IPS-15b (cell line): ENCODE data around the gene RIC1.
"Not testable (repeated sequence)": the region's sequence is repeated elsewhere in the genome, so short reads cannot be mapped to it uniquely, and the experiment has no call there.

Source experiments
- H3K27me3 ChIP-seq: one replicate; pipeline ENCODE4 v1.6.1; 2013; ENCODE audit warnings: low read length; ENCODE audit not compliant: control insufficient read depth, insufficient read depth
- H3K36me3 ChIP-seq: one replicate; pipeline ENCODE4 v1.6.1; 2013; ENCODE audit warnings: low read length; ENCODE audit not compliant: control insufficient read depth, insufficient read depth
- H3K4me1 ChIP-seq: one replicate; pipeline ENCODE4 v1.6.1; 2013; ENCODE audit warnings: mild to moderate bottlenecking, low read length; ENCODE audit not compliant: control insufficient read depth, insufficient read depth
- H3K4me3 ChIP-seq: one replicate; pipeline ENCODE4 v1.5.1; 2013; ENCODE audit warnings: low read depth, low read length
- H3K9ac ChIP-seq: one replicate; pipeline ENCODE4 v1.6.1; 2013; ENCODE audit warnings: low read depth, mild to moderate bottlenecking, low read length
- H3K9me3 ChIP-seq: one replicate; pipeline ENCODE4 v1.6.1; 2013; ENCODE audit warnings: mild to moderate bottlenecking, low read length; ENCODE audit not compliant: control insufficient read depth, insufficient read depth

Gene RIC1

GRCh38 chr9:5749306-5749705 lies 120.4 kb downstream of the RIC1 start:
- H3K4me1 ChIP-seq, result no peaks in the 10 kb centered on the region
- H3K4me3 ChIP-seq, result no peak overlapping the region
- no peak overlapping the region for H3K9ac ChIP-seq
- H3K9me3 ChIP-seq, result no peaks in the 10 kb centered on the region
- no peaks in the 10 kb centered on the region for H3K27me3 ChIP-seq
- H3K36me3 ChIP-seq, result no peaks in the 10 kb centered on the region

DNA sequence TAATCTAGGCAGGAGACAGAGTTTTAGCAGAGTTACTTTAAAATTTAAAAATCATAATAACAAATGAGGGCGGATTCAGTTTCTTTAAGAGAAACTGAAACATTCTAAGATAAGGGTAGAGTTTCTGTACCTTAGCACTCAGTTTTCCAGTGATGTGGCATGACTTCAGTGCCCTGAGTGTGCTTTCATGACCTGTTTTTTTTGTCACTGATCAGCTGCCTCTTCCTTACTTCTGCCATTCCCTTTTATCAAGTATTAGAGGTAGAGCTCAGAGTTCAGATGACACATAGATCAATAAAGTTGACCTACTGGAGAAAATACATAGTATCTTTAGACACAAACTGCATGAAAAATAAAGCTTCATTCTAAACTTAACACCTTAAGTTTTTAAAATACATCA lies 121.7 kb downstream of the RIC1 start:
- no peaks in the 10 kb centered on the region for H3K9me3 ChIP-seq
- H3K9ac ChIP-seq, result no peak overlapping the region
- no peaks in the 10 kb centered on the region for H3K27me3 ChIP-seq
- H3K4me1 ChIP-seq, result no peaks in the 10 kb centered on the region
- H3K36me3 ChIP-seq, result no peaks in the 10 kb centered on the region
- no peak overlapping the region for H3K4me3 ChIP-seq

GRCh38 chr9:5756633-5757032 lies 127.7 kb downstream of the RIC1 start:
- no peaks in the 10 kb centered on the region for H3K36me3 ChIP-seq

GRCh38 chr9:5760338-5760737 lies 131.4 kb downstream of the RIC1 start:
- Histone ChIP-seq H3K4me3 (no peak overlapping the region), H3K36me3 (peaks cover 9% of the 10 kb centered on the region), H3K9ac (no peak overlapping the region), H3K4me1 (peaks cover 2% of the 10 kb centered on the region), H3K27me3 (no peaks in the 10 kb centered on the region), H3K9me3 (no peaks in the 10 kb centered on the region)

More at GRCh38 chr9:5756633-5757032, 127.7 kb downstream of the RIC1 start:
- Histone ChIP-seq H3K27me3 (no peaks in the 10 kb centered on the region), H3K9me3 (no peaks in the 10 kb centered on the region), H3K4me3 (no peak overlapping the region), H3K9ac (no peak overlapping the region), H3K4me1 (peaks cover 2% of the 10 kb centered on the region)

GRCh38 chr9:5762421-5762820 lies 133.5 kb downstream of the RIC1 start:
- H3K36me3 ChIP-seq, result peaks cover 15% of the 10 kb centered on the region
- no peaks in the 10 kb centered on the region for H3K27me3 ChIP-seq
- no peaks in the 10 kb centered on the region for H3K9me3 ChIP-seq
- peaks cover 2% of the 10 kb centered on the region for H3K4me1 ChIP-seq
- H3K9ac ChIP-seq, result no peak overlapping the region
- no peak overlapping the region for H3K4me3 ChIP-seq

DNA sequence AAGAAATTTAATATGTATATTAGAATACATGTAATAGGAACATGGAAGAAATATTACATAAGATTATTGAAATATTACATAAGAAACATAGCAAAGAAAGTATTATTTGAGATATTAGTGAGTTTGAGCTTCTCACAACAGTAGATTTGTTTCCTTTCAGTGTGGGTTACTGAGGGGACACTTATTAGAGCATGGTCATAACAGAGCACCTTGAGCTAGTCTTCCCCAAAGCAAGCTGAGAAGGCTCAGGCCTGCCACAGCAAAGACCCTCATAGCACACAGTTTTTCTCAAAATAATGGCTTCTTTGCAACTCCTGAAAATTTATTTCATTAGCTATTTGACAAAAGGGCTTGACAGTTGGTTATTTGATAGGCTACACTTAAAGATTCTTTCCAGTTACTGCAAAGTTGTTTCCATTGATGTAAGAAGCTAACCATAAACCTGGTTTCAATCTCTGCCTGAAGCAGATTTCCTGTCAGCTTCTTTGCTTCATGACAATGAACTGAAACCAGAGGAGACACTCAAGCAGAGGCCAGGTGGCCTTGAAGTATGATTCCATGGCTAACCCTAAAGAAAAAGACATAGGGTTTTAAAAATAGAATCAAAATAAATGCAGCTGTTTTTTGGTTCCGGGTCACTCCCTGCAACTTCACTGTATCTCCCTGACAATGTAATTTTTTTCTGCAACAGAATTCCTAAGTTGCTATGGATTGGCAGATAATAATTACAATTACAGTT lies 135.4 kb downstream of the RIC1 start:
- Histone ChIP-seq H3K9ac (no peak overlapping the region), H3K36me3 (peaks cover 15% of the 10 kb centered on the region)

DNA sequence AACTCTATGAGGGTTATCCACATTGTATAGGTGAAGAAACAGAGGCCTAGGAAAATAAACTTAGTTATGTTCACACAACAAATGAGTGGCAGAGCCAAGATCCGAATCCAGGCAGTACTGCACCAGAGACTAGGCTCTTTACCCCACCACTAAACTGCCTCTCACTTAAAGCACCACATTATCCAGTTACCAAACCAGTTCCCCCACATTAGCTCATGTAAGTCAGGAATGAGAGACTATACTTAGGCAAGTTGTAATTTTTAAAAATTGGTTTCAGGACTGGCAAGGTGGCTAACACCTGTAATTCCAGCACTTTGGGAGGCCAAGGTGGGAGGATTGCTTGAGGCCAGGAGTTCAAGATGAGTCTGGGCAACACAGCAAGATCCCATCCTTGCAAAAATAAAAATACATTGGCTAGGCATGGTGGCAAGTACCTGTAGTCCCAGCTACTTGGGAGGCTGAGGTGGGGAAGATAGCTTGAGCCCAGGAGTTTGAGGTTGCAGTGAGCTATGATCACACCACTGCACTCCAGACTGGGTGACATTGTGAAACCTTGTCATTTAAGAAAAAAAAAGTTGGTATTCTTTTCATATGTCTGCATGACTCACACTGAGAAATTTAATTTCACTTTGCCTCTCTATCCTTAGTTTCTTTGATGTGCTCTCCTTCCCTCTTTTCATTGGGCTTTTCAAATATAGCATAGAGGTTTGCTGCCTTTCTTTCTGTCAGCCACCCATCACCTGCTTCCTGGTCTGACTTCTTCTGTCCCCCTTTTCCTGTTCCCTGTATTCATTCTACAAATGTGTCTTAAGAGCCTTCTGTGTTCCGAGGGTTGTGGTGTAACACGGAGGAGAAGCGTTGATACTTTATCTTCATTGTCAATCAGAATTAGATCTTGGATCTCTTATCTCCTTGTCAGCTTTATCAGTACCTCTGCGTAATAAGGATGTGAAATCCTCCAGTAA lies 139.3 kb downstream of the RIC1 start:
- Histone ChIP-seq H3K27me3 (no peaks in the 10 kb centered on the region), H3K9me3 (no peaks in the 10 kb centered on the region), H3K4me3 (no peak overlapping the region), H3K9ac (no peak overlapping the region), H3K36me3 (peaks cover 13% of the 10 kb centered on the region), H3K4me1 (no peaks in the 10 kb centered on the region)

More for the DNA sequence above, 135.4 kb downstream of the RIC1 start:
- H3K9me3 ChIP-seq, result no peaks in the 10 kb centered on the region
- no peaks in the 10 kb centered on the region for H3K27me3 ChIP-seq
- H3K4me3 ChIP-seq, result no peak overlapping the region
- H3K4me1 ChIP-seq, result peaks cover 2% of the 10 kb centered on the region

- peaks cover 3% of the 10 kb centered on the region for H3K36me3 ChIP-seq
Observed at GRCh38 chr9:5773324-5773999, 144.6 kb downstream of the RIC1 start.

GRCh38 chr9:5778805-5779204 lies 149.9 kb downstream of the RIC1 start:
- no peak overlapping the region for H3K9ac ChIP-seq
- H3K36me3 ChIP-seq, result peaks cover 19% of the 10 kb centered on the region
- H3K27me3 ChIP-seq, result no peaks in the 10 kb centered on the region
- no peak overlapping the region for H3K4me3 ChIP-seq
- H3K9me3 ChIP-seq, result peaks cover 5% of the 10 kb centered on the region
- H3K4me1 ChIP-seq, result peaks cover 8% of the 10 kb centered on the region

More at GRCh38 chr9:5773324-5773999, 144.6 kb downstream of the RIC1 start:
- H3K4me1 ChIP-seq, result peaks cover 8% of the 10 kb centered on the region
- H3K27me3 ChIP-seq, result no peaks in the 10 kb centered on the region
- no peak overlapping the region for H3K4me3 ChIP-seq
- H3K9ac ChIP-seq, result no peak overlapping the region
- H3K9me3 ChIP-seq, result peaks cover under 1% of the 10 kb centered on the region

DNA sequence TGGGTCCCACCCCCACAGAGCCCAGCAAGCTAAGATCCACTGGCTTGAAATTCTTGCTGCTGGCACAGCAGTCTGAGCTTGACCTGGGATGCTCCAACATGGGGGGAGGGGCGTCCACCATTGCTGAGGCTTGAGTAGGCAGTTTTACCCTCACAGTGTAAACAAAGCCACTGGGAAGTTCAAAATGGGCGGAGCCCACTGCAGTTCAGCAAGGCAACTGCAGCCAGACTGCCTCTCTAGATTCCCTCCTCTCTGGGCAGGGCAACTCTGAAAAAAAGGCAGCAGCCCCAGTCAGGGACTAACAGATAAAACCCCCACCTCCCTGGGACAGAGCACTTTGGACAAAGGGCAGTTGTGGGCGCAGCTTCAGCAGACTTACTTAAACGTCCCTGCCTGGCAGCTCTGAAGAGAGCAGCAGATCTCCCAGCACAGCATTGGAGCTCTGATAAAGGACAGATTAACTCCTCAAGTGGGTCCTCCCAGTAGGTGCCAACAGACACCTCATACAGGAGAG lies 150.9 kb downstream of the RIC1 start:
- H3K27me3 ChIP-seq, H3K4me3 ChIP-seq, H3K9ac ChIP-seq, H3K9me3 ChIP-seq: not testable (repeated sequence)
- Histone ChIP-seq H3K36me3 (peaks cover 19% of the 10 kb centered on the region), H3K4me1 (peaks cover 14% of the 10 kb centered on the region)

GRCh38 chr9:5783420-5783819 lies 154.5 kb downstream of the RIC1 start:
- H3K9ac ChIP-seq, H3K4me1 ChIP-seq, H3K9me3 ChIP-seq, H3K4me3 ChIP-seq, H3K27me3 ChIP-seq: not testable (repeated sequence)
- H3K36me3 ChIP-seq, result peaks cover 21% of the 10 kb centered on the region
